GM19035 (cell line): Measurements from ENCODE around the gene C7orf57.

ENCODE experiments used
- ATAC-seq: cut with Tn5 transposase; IDR thresholded peaks from one replicate; pipeline ENCODE4 v1.9.1; 2021; ENCODE audit not compliant: unreplicated experiment

The C7orf57 gene

DNA sequence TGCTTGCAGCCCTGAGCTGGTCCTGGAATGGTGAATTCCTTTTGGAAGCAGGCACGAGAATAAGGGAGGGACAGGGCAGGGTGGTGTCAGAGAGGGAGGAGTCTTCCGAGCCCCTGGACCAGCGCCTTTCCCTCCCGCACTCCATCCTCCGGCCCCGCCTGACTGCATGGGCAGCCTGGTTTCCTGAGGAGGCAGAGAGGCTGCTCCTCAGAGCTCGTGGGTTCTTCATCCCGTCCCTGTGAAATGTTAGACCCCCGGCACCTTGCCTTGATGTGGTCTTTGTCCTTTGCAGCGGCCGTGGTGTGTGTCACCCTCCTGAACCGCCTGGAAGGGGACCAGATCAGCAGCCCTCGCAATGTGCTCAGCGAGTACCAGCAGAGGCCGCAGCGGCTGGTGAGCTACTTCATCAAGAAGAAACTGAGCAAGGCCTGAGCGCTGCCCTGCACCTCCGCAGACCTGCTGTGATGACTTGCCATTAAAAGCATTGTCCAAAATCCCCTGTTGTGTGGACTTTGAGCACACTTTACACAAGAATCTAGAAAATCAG lies 72.7 kb downstream of the C7orf57 start:
- ATAC-seq, result no peak

- ATAC-seq, result no peak
Observed at GRCh38 chr7:48108959-48109847, 73.9 kb downstream of the C7orf57 start.

DNA sequence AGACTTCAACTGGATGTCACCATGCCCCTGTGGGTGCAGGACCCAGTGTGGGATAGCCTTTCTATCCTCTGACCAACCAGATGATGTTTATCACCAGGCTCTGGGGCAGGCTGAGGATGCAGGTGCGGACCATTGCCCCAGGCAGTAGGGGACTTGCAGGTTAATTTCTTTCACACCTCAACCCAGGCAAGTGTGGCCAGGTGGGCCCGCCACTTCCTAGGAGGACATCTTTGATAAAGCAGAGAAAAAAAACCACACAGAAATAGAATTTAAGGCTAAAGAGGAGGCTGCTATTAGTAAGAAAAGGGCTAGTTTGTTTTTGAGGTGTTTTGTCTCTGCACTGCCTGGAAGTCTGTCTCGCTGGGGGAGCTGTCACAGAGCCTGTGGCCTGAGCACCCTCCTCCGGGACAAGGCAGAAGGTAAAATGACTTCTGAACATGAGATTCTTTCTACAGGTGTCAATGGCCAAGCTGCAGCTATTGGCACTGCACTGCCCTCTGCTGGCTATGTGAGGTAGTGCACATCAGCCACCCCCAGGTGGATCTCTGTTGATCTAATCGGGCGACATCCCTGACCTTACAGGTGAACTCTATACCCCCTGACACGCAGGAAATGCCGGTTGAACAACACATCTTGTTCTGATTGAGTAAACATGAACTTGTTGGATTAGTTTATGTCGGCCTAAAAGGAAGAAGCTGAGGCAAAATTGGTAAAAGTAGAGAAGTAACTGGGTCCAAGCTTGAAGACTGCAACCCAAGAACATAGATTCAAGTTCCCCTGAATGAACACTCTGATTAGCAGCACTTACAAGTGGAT lies 74.7 kb downstream of the C7orf57 start:
- ATAC-seq, result peak; percentile 95

GRCh38 chr7:48110868-48111267 lies 75.5 kb downstream of the C7orf57 start:
- no peak for ATAC-seq
